ENCODE results near the gene MAP4K4.
A peak's percentile ranks its signal among the peaks of the same experiment; 100 is the strongest.

MAP4K4 gene

DNA sequence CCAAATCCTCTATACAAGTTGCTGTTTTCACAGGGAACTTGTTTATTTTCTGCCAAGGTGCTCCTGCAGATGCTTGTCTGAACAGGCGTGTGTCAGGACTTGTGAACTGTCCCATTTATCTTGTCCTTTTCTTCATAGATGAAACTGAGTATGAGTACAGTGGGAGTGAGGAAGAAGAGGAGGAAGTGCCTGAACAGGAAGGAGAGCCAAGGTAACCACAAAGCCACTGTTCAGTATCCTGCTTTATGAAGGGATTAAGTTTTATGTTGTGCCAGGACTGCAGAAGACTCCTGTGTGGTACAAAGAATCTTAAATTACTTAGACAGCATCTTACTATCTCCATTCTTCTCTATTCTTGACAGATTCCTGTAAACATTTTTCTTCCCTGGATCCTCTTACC lies 145.0 kb downstream of the MAP4K4 start:
- no peak for DNase-seq (ENCODE audit: low spot score)

DNA sequence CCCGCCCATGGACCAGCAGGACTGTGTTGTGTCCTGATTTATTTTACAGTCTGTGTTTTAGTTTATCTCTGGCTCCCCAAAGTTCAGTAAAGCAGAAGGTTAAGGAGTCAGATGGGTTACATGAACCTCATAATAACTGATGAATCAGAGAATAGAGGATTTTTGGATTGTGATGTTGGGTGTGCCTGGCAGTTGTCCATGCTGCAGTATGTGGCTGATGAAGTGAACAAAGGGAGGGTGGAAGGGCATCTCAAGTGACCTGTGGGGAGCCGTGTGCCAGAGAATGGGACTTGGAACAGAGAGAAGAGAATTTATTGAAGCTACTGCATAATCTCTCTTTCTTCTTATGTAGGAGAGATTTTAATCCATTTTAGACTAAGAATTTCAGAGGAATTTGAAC lies 145.5 kb downstream of the MAP4K4 start:
- peak; percentile 74 for DNase-seq (ENCODE audit: low spot score)

DNA sequence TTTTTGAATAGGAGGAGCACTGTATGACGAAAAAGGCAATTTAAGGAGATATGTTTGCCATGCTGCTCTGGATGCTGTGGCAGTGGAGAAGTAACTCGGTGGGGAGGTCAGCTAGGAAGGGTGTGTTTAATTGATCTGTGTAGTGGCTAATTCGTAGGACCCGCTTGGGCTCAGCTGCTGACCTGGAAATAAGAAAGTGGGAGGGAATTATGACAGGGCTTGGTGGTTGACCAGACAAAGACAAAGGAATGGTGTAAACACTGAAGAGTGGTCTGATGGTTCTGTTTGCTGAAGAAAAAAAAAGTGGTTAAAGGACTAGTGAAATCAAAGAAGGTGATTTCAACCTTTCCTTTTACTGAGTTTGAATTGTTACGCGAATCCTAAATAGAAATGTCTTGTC lies 146.0 kb downstream of the MAP4K4 start:
- no peak for DNase-seq (ENCODE audit: low spot score)

DNA sequence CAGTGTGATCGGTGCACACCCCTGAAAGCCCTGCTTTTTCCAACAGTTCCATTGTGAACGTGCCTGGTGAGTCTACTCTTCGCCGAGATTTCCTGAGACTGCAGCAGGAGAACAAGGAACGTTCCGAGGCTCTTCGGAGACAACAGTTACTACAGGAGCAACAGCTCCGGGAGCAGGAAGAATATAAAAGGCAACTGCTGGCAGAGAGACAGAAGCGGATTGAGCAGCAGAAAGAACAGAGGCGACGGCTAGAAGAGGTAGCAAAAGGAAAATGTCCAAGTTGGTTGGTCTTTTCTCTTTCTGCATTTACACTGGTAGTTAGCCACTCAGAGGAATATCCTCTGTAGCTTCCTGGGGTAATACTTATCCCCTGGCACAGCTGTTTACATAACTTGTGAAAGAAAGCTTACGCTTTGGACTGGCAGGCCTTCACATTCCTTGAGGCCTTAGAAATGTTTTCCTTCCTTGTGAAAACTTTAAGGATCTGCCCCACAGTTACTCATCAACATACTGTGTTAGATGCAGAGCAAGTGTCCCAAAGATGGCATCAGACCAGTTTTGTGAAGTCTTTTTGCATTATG lies 146.6 kb downstream of the MAP4K4 start:
- DNase-seq (ENCODE audit: low spot score) = peak; percentile 45

DNA sequence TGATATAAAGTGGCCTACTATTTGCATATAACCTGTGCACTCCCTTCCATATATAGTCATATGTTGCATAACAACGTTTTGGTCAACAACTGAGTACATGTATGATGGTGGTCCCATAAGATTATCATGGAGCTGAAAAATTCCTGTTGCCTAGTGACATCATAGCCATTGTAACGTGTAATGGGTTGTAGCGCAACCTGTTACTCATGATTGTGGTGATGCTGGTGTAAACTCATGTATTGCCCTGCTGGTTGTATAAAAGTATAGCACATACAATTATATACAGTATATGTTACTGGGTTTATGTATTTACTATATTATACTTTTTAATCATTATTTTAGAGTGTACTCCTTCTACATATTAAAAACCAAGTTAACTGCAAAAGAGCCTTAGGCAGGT lies 149.5 kb downstream of the MAP4K4 start:
- DNase-seq (ENCODE audit: low spot score) = no peak

DNA sequence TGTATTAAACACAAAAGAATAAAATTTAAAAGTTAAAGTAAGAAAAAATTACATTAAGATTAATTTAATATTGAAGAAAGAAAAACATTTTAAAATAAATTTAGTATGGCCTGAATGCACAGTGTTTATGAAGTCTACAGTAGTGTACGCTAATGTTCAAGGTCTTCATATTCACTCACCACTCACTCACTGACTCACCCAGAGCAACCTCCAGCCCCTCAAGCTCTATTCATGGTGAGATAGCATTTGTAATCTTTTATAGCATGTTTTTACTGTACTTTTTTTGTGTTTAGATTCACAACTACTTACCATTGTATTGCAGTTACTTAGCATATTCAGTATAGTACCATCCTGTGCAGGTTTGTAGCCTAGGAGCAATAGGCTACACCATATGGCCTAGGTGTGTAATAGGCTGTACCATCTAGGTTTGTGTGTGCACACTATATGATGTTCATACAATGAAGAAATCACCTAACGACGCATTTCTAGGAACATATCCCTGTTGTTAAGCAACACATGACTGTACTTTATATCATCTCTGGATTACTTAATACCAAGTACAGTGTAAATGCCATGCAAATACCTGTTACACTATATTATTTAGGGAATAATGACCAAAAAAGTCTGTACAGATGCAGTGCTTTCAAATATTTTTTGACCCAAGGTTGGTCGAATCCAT lies 150.3 kb downstream of the MAP4K4 start:
- DNase-seq (ENCODE audit: low spot score) = no peak

DNA sequence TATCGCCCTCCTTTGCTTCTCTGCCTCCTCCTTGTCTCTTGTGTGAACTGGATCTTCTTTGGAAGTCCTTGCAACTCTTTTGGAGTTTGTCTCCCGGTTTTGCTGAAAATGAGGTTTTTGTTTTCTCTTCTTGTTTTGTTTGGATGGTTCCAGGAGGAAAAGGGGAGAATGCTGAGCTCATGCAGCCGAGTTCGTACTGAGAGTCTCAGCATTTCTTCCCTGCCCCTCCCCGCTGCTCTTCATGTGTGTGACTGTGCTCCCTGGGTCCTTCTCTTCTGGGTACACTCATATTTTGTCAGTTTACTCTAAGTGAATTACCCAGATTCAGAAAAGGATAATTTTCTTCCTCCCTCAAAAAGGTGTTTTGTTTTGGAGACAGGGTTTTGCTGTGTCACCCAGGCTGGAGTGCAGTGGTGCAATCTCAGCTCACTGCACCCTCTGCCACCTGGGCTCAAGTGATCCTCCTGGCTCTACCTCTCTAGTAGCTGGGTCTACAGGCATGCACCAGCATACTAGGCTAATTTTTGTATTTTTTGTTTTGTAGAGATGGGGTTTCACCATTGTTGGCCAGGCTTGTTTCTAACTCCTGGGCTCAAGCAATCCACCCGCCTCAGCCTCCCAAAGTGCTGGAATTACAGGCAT lies 151.4 kb downstream of the MAP4K4 start:
- DNase-seq (ENCODE audit: low spot score) = no peak

DNA sequence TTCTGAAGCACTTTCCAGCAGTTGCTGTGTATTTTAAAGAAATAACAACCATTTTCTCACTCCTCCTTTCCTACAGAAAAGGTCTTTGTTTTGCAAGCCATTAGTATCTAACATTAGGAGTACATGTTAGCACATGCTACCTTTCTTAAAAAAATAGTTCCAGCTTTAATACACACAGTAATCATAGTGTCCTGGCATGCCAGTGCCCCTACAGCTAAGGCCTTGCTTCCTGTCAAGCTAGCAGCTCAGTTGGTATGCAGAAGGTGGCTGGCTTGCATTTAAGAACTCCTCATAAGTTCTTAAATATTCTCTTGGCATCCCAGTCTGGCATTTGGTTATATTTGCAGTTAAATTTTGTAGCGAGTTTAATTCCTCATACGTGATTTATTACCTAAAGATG lies 152.9 kb downstream of the MAP4K4 start:
- DNase-seq (ENCODE audit: low spot score) = no peak

DNA sequence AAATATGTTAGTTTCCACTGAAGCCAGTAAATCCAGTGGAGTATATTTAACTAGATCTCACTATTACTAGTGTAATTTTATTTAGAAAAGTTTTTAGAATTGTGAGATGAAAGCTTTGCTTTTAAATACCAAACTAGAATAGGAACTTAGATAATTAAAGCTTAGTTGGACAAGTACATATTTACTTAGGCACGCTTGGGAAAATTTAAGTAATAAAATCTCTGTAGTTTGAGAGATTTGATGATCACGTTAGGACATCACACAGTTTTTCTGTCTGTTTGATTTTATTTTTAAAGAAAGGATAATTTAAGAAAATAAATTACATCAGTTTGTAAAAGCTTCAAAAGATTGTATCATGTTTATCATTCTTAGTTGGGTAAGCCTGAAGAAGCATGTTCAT lies 153.5 kb downstream of the MAP4K4 start:
- DNase-seq (ENCODE audit: low spot score) = no peak

DNA sequence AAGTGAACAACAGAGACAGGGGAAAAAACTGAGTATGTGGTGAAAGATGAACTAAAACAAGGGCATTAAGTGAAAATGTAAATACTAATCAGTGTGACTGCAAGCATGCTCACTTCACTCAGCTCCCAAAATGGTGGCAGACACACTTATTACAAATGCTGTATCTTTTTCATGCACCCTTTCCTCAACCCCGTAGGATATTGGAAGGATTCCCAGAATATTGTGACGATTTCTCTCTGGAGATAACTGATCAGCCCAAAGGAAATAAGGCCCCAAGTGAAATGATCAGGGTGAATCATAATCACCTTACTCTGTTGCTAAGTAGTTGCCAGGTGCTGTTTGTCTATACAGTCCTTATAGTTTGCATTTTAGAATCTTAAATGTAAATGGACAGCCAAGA lies 155.3 kb downstream of the MAP4K4 start:
- DNase-seq (ENCODE audit: low spot score) = no peak

DNA sequence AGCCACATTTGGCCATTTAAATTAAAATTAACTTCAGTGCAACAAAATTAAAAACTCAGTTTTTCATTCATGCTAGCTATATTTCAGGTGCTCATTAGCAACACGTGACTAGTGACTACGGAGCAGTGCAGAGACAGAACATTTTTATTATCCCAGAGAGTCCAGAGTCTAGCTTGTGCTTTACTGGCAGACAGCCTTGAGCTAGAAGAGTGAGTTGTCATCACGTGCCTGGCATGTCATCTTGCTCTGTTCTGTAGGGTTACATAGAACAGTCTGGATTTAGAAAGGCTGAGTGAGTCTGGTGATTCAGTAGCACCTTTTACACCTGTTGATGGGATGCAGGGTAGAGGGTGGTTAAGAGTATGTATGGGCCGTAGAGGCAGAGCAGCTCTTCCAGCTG lies 157.4 kb downstream of the MAP4K4 start:
- DNase-seq (ENCODE audit: low spot score) = no peak

DNA sequence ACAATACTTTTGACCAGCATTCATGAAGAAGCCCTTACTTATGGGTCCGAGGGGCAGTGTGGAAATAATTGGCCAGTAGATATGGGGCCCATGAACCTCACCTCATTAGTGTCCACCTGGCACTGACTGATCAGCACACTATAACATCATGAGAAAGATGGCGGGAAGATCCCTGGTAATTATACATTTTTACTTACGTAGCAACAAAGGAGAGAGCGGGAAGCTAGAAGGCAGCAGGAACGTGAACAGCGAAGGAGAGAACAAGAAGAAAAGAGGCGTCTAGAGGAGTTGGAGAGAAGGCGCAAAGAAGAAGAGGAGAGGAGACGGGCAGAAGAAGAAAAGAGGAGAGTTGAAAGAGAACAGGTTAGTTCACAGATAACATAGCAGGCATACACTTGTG lies 158.3 kb downstream of the MAP4K4 start:
- no peak for DNase-seq (ENCODE audit: low spot score)

DNA sequence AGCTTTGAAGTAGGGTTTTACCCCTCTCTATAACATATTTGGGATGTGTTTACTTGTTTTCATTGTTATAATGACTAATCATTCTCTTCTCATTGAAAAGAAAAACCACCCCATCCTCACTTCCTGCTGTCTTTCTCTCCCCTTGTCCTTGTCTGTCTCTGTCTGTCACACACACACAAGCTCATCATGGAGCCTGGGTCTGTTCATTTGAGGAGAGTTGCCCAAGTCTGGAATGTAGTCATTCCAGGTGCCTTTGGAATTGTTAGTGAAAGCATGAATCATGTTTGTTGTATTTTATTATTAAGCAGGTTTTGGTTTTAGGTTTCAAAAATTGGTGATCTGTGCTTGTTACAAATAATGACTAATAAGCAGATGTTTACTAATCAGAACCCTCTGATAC lies 160.7 kb downstream of the MAP4K4 start:
- no peak for DNase-seq (ENCODE audit: low spot score)

DNA sequence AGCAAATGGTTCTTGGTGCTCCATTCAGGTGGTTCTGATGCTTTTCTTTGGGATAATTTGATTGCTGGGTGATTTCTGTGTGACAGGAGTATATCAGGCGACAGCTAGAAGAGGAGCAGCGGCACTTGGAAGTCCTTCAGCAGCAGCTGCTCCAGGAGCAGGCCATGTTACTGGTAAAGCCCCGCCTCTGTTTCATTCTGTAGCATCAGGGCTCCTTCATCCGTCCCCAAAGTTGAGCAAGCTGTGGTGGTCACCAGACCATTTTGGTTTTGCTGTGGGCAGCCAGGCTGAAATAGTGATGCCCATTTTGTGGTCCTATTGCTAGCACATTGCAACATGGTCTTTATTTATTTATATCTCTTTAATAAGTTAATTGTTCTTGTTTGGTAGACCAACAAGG lies 161.4 kb downstream of the MAP4K4 start:
- no peak for DNase-seq (ENCODE audit: low spot score)

DNA sequence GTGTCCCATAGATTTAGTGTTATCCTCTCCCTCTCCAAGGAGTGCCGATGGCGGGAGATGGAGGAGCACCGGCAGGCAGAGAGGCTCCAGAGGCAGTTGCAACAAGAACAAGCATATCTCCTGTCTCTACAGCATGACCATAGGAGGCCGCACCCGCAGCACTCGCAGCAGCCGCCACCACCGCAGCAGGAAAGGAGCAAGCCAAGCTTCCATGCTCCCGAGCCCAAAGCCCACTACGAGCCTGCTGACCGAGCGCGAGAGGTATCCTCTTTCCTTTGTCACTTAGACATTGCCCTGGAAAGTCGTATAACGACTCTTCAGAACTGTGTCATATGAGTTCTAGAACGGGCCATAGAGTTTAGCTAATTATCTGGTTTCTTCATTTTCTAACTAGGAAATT lies 162.1 kb downstream of the MAP4K4 start:
- no peak for DNase-seq (ENCODE audit: low spot score)

DNA sequence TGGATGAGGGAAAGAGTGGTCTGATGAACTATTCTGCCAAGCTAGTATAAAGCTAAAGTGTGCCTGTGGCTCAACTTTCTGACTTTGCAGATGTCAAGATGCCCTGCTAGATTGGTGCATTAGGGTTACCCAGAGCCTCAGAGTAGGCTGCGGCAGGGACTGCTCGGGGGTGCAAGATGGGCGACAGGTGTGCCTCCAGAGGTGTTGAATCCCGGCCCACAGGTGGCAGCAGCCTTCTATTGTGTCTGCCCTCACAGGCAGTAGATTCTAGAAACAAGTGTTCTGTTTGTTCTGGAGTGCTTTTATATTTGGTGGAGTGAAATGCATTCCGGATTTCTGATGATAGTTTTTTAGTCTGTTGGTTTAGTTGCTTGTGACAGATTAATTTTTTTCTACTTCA lies 162.7 kb downstream of the MAP4K4 start:
- no peak for DNase-seq (ENCODE audit: low spot score)

DNA sequence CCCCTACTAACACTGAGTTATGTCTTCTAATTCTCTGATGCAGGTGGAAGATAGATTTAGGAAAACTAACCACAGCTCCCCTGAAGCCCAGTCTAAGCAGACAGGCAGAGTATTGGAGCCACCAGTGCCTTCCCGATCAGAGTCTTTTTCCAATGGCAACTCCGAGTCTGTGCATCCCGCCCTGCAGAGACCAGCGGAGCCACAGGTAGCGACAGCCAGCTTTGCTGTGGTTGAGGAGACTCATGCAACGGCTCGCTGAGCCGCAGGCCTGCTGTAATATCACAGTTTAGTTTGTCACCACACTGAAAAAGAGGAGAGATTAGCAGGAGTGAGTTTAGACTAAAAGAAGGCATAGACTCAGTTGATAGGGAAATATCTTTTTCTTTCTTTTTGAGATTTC lies 163.3 kb downstream of the MAP4K4 start:
- DNase-seq (ENCODE audit: low spot score) = no peak

DNA sequence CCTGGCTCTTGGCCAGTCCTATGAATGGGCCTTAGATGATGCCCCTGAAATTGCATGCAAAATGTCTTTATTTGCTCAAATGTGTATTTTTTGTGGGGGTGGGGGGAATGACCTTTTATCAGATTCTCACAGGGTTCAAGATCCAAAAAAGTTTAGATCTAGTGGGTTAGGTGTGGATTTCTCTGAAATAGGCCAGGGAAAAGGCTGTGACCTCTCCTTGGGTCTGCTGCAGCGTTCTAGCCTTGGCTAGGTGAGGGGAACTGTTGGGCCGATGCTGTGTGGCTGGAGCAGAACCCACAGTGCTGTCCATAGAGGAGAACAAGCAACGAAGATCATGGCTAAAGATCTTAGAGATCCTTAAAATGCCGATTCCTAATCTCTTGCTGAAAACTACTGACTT lies 163.9 kb downstream of the MAP4K4 start:
- DNase-seq (ENCODE audit: low spot score) = no peak

DNA sequence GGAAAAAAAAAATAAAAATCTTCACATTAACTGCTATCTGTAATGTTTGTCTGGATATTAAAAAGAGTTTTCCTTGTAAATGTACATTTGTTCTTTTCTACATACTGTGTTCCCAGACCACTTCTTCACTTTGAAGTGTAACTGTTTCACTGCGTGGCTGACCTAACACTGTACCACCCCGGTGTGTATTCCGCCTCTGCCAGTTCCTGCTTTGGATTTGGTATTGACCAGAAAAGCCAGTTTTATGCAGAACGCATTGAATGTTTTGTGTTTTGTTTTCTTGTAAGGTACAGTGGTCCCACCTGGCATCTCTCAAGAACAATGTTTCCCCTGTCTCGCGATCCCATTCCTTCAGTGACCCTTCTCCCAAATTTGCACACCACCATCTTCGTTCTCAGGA lies 166.0 kb downstream of the MAP4K4 start:
- no peak for DNase-seq (ENCODE audit: low spot score)

DNA sequence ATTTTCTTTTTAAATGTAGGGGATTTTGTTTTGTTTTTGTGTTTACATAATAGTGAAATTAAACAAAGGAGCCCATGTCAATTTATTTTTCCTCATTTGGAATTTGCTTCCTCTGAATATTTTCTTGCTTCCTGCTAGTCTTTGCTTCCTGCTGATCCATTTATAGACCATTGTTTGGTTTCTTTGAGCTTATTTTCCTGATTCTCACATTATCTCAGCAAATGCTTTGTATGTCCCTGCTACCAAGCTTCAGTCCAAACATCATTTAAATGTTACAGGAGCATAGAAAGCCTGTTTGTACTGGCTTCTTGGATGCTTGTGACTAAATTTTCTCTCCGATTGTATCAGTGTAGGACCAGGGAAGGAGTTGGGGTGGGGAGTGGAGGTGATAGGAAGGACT lies 166.9 kb downstream of the MAP4K4 start:
- no peak for DNase-seq (ENCODE audit: low spot score)

DNA sequence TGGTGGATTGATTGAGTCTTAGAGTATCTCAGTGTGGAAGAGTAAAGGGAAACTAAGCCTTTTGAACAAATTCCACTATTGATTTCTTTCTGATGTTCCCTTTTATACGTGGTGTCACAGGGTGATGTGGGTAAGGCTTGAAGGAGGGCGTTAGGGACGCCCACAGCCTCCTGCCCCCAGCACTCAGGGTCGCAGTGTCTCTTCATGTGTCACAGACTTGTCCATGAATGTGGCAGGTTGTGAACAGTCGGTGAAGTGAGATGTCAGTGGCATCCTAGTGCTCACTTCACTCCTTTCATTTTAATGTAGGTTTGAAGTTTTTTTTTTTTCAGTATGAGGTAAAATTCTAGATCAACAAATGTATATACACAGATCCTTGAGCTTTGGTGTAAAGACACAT lies 171.0 kb downstream of the MAP4K4 start:
- DNase-seq (ENCODE audit: low spot score) = no peak

DNA sequence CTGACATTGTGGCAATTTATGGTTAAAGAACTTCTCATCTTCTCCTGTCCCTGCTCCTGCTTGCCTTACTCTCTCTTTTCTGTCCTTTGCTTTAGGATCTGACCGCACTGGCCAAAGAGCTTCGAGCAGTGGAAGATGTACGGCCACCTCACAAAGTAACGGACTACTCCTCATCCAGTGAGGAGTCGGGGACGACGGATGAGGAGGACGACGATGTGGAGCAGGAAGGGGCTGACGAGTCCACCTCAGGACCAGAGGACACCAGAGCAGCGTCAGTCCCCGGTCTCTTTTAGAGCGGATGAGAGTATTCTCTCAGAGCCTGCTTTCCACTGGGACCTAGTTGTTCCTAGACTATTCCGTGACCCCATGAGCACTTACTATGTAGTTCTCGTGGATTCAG lies 172.0 kb downstream of the MAP4K4 start:
- no peak for DNase-seq (ENCODE audit: low spot score)

DNA sequence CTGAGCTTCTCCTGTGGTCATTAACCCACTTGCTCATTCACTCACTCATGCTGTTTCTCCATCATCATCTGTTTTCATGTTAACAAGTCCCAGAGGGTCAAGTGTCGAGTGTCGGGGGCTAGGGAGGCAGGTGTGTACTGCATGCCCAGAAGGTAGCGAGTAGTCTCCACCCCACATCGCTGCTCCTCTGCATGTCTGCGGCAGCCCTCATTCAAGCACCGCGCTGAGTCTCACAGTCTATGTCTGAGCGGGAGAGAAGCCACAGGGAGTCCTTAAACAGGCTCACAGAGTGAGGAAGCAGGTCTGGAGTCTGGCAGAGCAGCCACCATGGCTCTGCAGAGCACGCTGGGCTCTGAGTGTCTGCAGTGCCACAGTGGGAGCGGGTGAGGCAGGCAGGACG lies 172.9 kb downstream of the MAP4K4 start:
- no peak for DNase-seq (ENCODE audit: low spot score)

DNA sequence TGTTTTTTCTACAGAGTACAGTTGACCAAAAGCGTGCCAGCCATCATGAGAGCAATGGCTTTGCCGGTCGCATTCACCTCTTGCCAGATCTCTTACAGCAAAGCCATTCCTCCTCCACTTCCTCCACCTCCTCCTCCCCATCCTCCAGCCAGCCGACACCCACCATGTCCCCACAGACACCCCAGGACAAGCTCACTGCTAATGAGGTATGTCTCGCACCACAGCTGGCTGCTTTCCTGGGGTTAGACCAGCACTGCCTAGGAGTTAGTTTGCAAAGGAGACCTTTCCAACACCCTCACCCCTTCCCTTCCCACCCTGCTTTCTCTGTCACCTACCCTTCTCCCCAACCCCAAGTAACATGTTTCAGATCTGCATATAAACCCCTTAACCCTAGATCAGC lies 174.0 kb downstream of the MAP4K4 start:
- DNase-seq (ENCODE audit: low spot score) = no peak

All from AG20443 (cell line).